PC-3 (cell line): Measurements from ENCODE around the gene NLN. TPM values are rescaled to one million over a fixed set of nuclear protein-coding genes. Genes with fewer than 3 reads are reported as not detected.

Experiments used
- ATAC-seq: fragments of 200-7000 bp; cut with Tn5 transposase; 2 replicates; pipeline ENCODE4 v1.9.1; 2020; ENCODE audit warnings: mild to moderate bottlenecking, moderate library complexity
- BruUV-seq: library from RNA; stranded (reverse); fragments of 400-500 nt; replicated peaks from 2 replicates; lab custom pipeline; 2021; lab: Mats Ljungman, UMichigan
- CTCF ChIA-PET: fragments of 300-600 bp; sonication (Branson Sonifier 250); formaldehyde crosslinking; loops from one replicate; lab custom pipeline; 2022; ENCODE audit warnings: antibody characterized with exemption; lab: Charles Lee
- POLR2A ChIA-PET: fragments of 300-600 bp; sonication (Branson Sonifier 250); formaldehyde crosslinking; loops from one replicate; lab custom pipeline; 2022; ENCODE audit warnings: antibody characterized with exemption; ENCODE audit not compliant: unreplicated experiment; lab: Charles Lee
- DNase-seq: peaks from one replicate; pipeline ENCODE4 v3.0.0-alpha.2; 2015
- H2AFZ ChIP-seq: fragments of 300-600 bp; sonication (generic); 2 replicates; pipeline ENCODE4 v1.6.0; 2016; ENCODE audit warnings: antibody characterized with exemption, low read length
- H3F3A ChIP-seq: fragments of 300-600 bp; sonication (generic); one replicate; pipeline ENCODE4 v1.6.0; 2017; ENCODE audit warnings: antibody characterized with exemption, low read length, control low read depth, mild to moderate bottlenecking; ENCODE audit not compliant: unreplicated experiment
- H3K27ac ChIP-seq: fragments of 300-600 bp; sonication (generic); 2 replicates; pipeline ENCODE4 v1.5.1; 2016; ENCODE audit warnings: mild to moderate bottlenecking, low read length
- H3K27me3 ChIP-seq: fragments of 300-600 bp; sonication (generic); 2 replicates; pipeline ENCODE4 v1.6.1; 2016; ENCODE audit warnings: low read length, mixed read lengths
- H3K36me3 ChIP-seq: fragments of 300-600 bp; sonication (generic); 2 replicates; pipeline ENCODE4 v1.6.1; 2016; ENCODE audit warnings: low read depth, mixed run types, low read length, mixed read lengths
- H3K4me1 ChIP-seq: fragments of 300-600 bp; sonication (generic); 2 replicates; pipeline ENCODE4 v1.5.1; 2016; ENCODE audit warnings: low read length; ENCODE audit not compliant: insufficient read depth
- H3K4me2 ChIP-seq: fragments of 300-600 bp; sonication (generic); 2 replicates; pipeline ENCODE4 v1.6.0; 2016; ENCODE audit warnings: low read length
- H3K4me3 ChIP-seq: fragments of 300-600 bp; sonication (generic); 2 replicates; pipeline ENCODE4 v1.5.1; 2016; ENCODE audit warnings: mild to moderate bottlenecking, low read length, mixed read lengths
- H3K79me2 ChIP-seq: fragments of 300-600 bp; sonication (generic); 2 replicates; pipeline ENCODE4 v1.6.1; 2017; ENCODE audit warnings: low read length, mixed read lengths
- H3K9ac ChIP-seq: fragments of 300-600 bp; sonication (generic); 2 replicates; pipeline ENCODE4 v1.6.0; 2016; ENCODE audit warnings: mild to moderate bottlenecking, low read length
- H3K9me2 ChIP-seq: fragments of 300-600 bp; sonication (generic); replicated peaks from 2 replicates; pipeline ENCODE4 v1.6.1; 2016; ENCODE audit warnings: mixed run types, low read length, mixed read lengths
- H3K9me3 ChIP-seq: fragments of 300-600 bp; sonication (generic); 2 replicates; pipeline ENCODE4 v1.6.1; 2016; ENCODE audit warnings: low read length, mixed read lengths
- H4K20me1 ChIP-seq: fragments of 300-600 bp; sonication (generic); 2 replicates; pipeline ENCODE4 v1.6.1; 2016; ENCODE audit warnings: low read length, mixed read lengths
- EZH2 ChIP-seq: fragments of 300-600 bp; sonication (generic); IDR thresholded peaks from one replicate; pipeline ENCODE4 v1.6.1; 2017; ENCODE audit warnings: antibody characterized with exemption, mild to moderate bottlenecking, low read length; ENCODE audit not compliant: unreplicated experiment
- EZH2phosphoT487 ChIP-seq: fragments of 300-600 bp; sonication (generic); IDR thresholded peaks from 2 replicates; pipeline ENCODE4 v1.6.1; 2018; ENCODE audit warnings: mild to moderate bottlenecking, antibody characterized with exemption, low read length, borderline replicate concordance
- intact Hi-C: fragments of 100-400 bp; cut with micrococcal nuclease; formaldehyde crosslinking; loops from 2 replicates; pipeline ENCODE4 v1.9.0; 2023
- total RNA-seq: library from RNA; depleted of rRNA; stranded (reverse); fragments of >200 nt; gene quantifications from 2 replicates; pipeline ENCODE4 v1.2.3, GENCODE V29; 2014
- TF ChIP-seq, protein P1 (sequence below): fragments of 300-600 bp; sonication (generic); conservative IDR thresholded peaks from 2 replicates; pipeline ENCODE4 v1.5.1; 2017; ENCODE audit warnings: antibody characterized with exemption, low read depth, mild to moderate bottlenecking, low read length

Gene NLN
- total RNA-seq, 1 experiment from 2014 or later: 13.6 TPM

GRCh38 chr5:65832603-65833228 is 110.7 kb downstream of the NLN start:
- ChIA-PET CTCF (no interaction called here), POLR2A (no interaction called here)
- no peak overlapping the region for H3K4me2 ChIP-seq
- no peak overlapping the region for H2AFZ ChIP-seq
- intact Hi-C loops: no loop called here
- H3F3A ChIP-seq: no peaks in the 10 kb centered on the region
- H3K9me2 ChIP-seq: no peaks in the 10 kb centered on the region
- H3K4me1 ChIP-seq: no peaks in the 10 kb centered on the region
- no peaks in the 10 kb centered on the region for H3K36me3 ChIP-seq
- no peak for ATAC-seq
- no peak overlapping the region for H3K9ac ChIP-seq
- no TSS peak for BruUV-seq
- no peak overlapping the region for H3K27ac ChIP-seq
- H3K79me2 ChIP-seq: no peaks in the 10 kb centered on the region
- DNase-seq: no peak
- TF ChIP-seq EZH2phosphoT487: no peak
- TF ChIP-seq, protein P1, sequence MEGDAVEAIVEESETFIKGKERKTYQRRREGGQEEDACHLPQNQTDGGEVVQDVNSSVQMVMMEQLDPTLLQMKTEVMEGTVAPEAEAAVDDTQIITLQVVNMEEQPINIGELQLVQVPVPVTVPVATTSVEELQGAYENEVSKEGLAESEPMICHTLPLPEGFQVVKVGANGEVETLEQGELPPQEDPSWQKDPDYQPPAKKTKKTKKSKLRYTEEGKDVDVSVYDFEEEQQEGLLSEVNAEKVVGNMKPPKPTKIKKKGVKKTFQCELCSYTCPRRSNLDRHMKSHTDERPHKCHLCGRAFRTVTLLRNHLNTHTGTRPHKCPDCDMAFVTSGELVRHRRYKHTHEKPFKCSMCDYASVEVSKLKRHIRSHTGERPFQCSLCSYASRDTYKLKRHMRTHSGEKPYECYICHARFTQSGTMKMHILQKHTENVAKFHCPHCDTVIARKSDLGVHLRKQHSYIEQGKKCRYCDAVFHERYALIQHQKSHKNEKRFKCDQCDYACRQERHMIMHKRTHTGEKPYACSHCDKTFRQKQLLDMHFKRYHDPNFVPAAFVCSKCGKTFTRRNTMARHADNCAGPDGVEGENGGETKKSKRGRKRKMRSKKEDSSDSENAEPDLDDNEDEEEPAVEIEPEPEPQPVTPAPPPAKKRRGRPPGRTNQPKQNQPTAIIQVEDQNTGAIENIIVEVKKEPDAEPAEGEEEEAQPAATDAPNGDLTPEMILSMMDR: no peak
- no peak for TF ChIP-seq EZH2
- H3K4me3 ChIP-seq: no peak overlapping the region
- no peaks in the 10 kb centered on the region for H3K27me3 ChIP-seq
- H3K9me3 ChIP-seq: no peaks in the 10 kb centered on the region
- no peaks in the 10 kb centered on the region for H4K20me1 ChIP-seq

DNA sequence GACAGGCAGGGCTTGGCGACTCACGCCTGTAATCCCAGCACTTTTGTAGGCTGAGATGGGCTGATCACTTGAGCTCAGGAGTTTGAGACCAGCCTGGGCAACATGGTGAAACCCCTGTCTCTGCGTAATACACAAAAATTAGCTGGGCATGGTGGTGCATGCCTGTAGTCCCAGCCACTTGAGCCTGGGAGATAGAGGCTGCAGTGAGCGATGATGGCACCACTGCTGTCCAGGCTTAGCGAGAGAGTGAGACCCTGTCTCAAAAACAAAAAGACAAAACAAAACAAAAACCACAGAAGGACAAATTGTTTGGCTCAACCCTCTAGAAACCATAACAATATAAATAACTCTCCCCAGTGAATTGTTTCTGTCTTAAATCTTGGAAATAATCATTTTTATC is 111.8 kb downstream of the NLN start:
- H3K79me2 ChIP-seq: no peaks in the 10 kb centered on the region
- intact Hi-C loops: no loop called here
- H3K4me3 ChIP-seq: no peak overlapping the region
- no peaks in the 10 kb centered on the region for H3K27me3 ChIP-seq
- H2AFZ ChIP-seq: no peak overlapping the region
- ATAC-seq (no peak), DNase-seq (no peak)
- no peaks in the 10 kb centered on the region for H3K9me2 ChIP-seq
- TF ChIP-seq EZH2 (no peak), EZH2phosphoT487 (no peak)
- TF ChIP-seq, protein P1: no peak
- no peak overlapping the region for H3K4me2 ChIP-seq
- CTCF ChIA-PET: no interaction called here
- POLR2A ChIA-PET: interaction anchor here (0.5 kb wide), 1 partner anchor 92 kb away, joined by 3 read pairs; no protein-coding TSS in a partner anchor
- H3K9ac ChIP-seq: no peak overlapping the region
- no peak overlapping the region for H3K27ac ChIP-seq
- no peaks in the 10 kb centered on the region for H3K9me3 ChIP-seq
- no peaks in the 10 kb centered on the region for H3K36me3 ChIP-seq
- no peaks in the 10 kb centered on the region for H3K4me1 ChIP-seq
- no peaks in the 10 kb centered on the region for H3F3A ChIP-seq
- BruUV-seq: no TSS peak
- no peaks in the 10 kb centered on the region for H4K20me1 ChIP-seq

DNA sequence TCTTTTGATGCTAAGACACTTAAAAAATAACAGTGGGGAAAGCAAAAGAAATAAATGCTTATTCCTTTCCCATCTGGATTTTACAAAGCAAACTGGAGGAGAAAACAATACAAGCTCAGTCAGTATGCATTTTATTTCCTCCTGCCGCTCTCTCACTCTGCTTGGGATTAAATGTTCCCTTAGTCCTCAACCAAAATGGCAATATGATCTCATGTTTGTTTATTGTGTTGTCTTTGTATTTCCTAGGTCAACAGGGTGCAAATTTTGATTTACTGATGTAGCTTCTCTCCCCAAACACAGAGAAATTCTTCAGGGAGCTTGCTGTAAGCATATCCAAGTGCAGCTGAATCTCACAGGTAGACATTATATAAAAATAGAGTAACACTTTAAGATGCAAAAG is 112.3 kb downstream of the NLN start:
- H3K9me3 ChIP-seq: no peaks in the 10 kb centered on the region
- H2AFZ ChIP-seq: no peak overlapping the region
- H3K27ac ChIP-seq: no peak overlapping the region
- no peaks in the 10 kb centered on the region for H3F3A ChIP-seq
- no peak overlapping the region for H3K4me3 ChIP-seq
- BruUV-seq: no TSS peak
- intact Hi-C loops: no loop called here
- ATAC-seq (no peak), DNase-seq (no peak)
- H4K20me1 ChIP-seq: no peaks in the 10 kb centered on the region
- no peaks in the 10 kb centered on the region for H3K79me2 ChIP-seq
- CTCF ChIA-PET: no interaction called here
- POLR2A ChIA-PET: interaction anchor here (0.5 kb wide), 1 partner anchor 90 kb away, joined by 3 read pairs; no protein-coding TSS in a partner anchor
- H3K36me3 ChIP-seq: no peaks in the 10 kb centered on the region
- TF ChIP-seq EZH2 (no peak), EZH2phosphoT487 (no peak)
- H3K9me2 ChIP-seq: no peaks in the 10 kb centered on the region
- H3K9ac ChIP-seq: no peak overlapping the region
- no peaks in the 10 kb centered on the region for H3K4me1 ChIP-seq
- H3K27me3 ChIP-seq: no peaks in the 10 kb centered on the region
- no peak overlapping the region for H3K4me2 ChIP-seq
